Esophagus squamous epithelium (tissue), 4 donors: ENCODE results near the gene C9orf43.

Experiments used
- POLR2A ChIP-seq, 4 donors: fragments of 450-650 bp; IDR thresholded peaks; one replicate each; pipeline ENCODE4 v1.6.1; 2017; ENCODE audit warnings: antibody characterized with exemption in 4 of 4, mild to moderate bottlenecking in 4 of 4, moderate library complexity in 3 of 4
- TF ChIP-seq, protein P1 (sequence below), 6 experiments: fragments of 450-650 bp in 4 of 6; fragments of 200-600 bp in 2 of 6; sonication (generic) in 2 of 6; IDR thresholded peaks; one replicate each; pipeline ENCODE4 v1.5.1; 2016 to 2019; ENCODE audit warnings: antibody characterized with exemption in 6 of 6, mild to moderate bottlenecking in 4 of 6, moderate library complexity in 4 of 6

DNA sequence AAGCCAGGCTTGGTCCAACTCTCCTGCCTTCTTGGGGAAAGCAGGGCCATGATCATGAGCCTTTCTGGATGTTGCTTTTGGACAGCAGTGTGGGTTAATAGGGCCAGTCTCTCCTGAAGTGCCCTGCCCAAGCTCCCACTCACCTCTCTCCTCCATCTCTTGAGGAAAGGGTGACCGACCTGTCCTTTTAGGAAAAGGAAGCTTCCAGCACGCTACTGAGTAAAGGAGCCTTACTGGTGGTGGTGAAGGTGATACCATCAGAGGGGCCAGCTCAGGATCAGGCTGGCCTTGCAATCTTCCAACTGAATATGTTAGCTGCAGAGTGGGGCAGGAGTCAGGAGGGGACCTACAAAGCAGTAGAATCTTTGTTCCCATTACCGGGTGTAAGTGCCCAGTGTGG is 50.7 kb downstream of the C9orf43 start:
- TF ChIP-seq POLR2A (IDR thresholded peaks at IDR 0.05), result no peak
- TF ChIP-seq, protein P1, sequence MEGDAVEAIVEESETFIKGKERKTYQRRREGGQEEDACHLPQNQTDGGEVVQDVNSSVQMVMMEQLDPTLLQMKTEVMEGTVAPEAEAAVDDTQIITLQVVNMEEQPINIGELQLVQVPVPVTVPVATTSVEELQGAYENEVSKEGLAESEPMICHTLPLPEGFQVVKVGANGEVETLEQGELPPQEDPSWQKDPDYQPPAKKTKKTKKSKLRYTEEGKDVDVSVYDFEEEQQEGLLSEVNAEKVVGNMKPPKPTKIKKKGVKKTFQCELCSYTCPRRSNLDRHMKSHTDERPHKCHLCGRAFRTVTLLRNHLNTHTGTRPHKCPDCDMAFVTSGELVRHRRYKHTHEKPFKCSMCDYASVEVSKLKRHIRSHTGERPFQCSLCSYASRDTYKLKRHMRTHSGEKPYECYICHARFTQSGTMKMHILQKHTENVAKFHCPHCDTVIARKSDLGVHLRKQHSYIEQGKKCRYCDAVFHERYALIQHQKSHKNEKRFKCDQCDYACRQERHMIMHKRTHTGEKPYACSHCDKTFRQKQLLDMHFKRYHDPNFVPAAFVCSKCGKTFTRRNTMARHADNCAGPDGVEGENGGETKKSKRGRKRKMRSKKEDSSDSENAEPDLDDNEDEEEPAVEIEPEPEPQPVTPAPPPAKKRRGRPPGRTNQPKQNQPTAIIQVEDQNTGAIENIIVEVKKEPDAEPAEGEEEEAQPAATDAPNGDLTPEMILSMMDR (IDR thresholded peaks at IDR 0.05), result no peak
